Measurements from ENCODE around the gene ASB4.

Gene ASB4

DNA sequence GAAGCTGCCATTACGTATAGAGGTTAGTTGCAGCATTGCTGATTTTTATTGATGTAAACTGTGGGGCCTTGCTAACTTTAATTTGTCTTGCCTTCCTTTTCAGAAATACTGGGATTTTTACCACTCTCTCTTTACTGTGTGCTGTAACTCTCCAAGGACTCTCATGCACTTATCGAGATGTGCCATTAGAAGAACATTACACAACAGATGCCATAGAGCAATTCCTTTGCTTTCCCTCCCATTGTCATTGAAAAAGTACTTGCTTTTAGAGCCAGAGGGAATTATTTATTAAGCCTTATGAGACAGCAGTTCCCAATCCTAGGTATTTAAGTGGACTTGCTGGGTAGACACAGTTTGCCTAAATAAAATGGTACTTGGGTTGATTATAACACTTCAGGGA is 51.7 kb downstream of the ASB4 start:
- no peaks in the 10 kb centered on the region for H3K36me3 ChIP-seq (ENCODE audit: control insufficient read depth, insufficient read depth, low read length)
- H3K27me3 ChIP-seq (replicated peaks; ENCODE audit: control insufficient read depth, insufficient read depth, low read length, poor library complexity, severe bottlenecking) = no peaks in the 10 kb centered on the region
- no peak for DNase-seq
- H3K27ac ChIP-seq (ENCODE audit: insufficient read depth, low read length, poor library complexity, severe bottlenecking) = no peak overlapping the region
- no peak overlapping the region for H3K4me3 ChIP-seq (ENCODE audit: insufficient read depth, low read depth, low read length, poor library complexity, severe bottlenecking)
- H3K9me3 ChIP-seq (ENCODE audit: control insufficient read depth, low read length) = no peaks in the 10 kb centered on the region
- H3K4me1 ChIP-seq (ENCODE audit: control insufficient read depth, insufficient read depth, low read length, poor library complexity, severe bottlenecking) = no peaks in the 10 kb centered on the region

DNA sequence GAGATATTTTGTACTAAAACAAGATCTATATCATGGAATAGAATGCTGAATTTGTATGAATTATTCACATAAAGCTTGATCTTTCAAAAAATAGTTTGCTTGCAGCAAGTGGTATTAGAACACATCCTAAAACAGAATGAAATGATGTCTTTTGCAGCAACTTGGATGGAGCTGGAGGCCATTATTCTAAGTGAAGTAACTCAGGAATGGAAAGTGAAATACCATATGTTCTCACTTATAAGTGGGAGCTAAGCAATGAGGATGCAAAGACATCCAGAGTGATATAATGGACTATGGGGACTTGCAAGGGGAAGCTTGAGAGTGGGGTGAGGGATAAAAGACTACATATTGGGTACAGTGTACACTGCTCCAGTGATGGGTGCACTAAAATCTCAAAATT is 53.7 kb downstream of the ASB4 start:
- DNase-seq = no peak
- H3K4me1 ChIP-seq (ENCODE audit: control insufficient read depth, insufficient read depth, low read length, poor library complexity, severe bottlenecking) = no peaks in the 10 kb centered on the region
- no peaks in the 10 kb centered on the region for H3K36me3 ChIP-seq (ENCODE audit: control insufficient read depth, insufficient read depth, low read length)
- no peak overlapping the region for H3K4me3 ChIP-seq (ENCODE audit: insufficient read depth, low read depth, low read length, poor library complexity, severe bottlenecking)
- no peaks in the 10 kb centered on the region for H3K9me3 ChIP-seq (ENCODE audit: control insufficient read depth, low read length)
- no peak overlapping the region for H3K27ac ChIP-seq (ENCODE audit: insufficient read depth, low read length, poor library complexity, severe bottlenecking)
- no peaks in the 10 kb centered on the region for H3K27me3 ChIP-seq (replicated peaks; ENCODE audit: control insufficient read depth, insufficient read depth, low read length, poor library complexity, severe bottlenecking)

DNA sequence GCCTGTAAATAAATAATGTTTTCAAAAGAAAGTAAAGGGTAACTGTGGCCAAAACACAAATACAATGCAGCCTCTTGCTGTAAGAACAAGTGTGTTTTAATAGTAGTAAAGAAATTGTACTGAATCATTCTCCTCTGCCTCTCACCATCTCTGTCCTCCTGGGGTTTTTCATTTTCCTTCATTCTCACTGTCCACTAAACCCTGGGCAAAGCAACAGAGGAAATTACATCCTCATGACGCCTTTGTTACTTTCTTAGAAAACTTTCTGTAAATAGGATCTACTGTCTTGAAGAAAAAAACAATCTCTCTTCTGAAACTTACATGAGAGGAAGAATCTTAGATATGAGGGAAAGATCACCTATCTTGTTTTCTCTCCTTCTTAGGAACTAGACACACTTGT is 54.6 kb downstream of the ASB4 start:
- Histone ChIP-seq H3K27me3 (replicated peaks; ENCODE audit: control insufficient read depth, insufficient read depth, low read length, poor library complexity, severe bottlenecking) (no peaks in the 10 kb centered on the region), H3K27ac (ENCODE audit: insufficient read depth, low read length, poor library complexity, severe bottlenecking) (no peak overlapping the region), H3K36me3 (ENCODE audit: control insufficient read depth, insufficient read depth, low read length) (no peaks in the 10 kb centered on the region), H3K4me3 (ENCODE audit: insufficient read depth, low read depth, low read length, poor library complexity, severe bottlenecking) (no peak overlapping the region), H3K9me3 (ENCODE audit: control insufficient read depth, low read length) (no peaks in the 10 kb centered on the region), H3K4me1 (ENCODE audit: control insufficient read depth, insufficient read depth, low read length, poor library complexity, severe bottlenecking) (no peaks in the 10 kb centered on the region)
- no peak for DNase-seq

DNA sequence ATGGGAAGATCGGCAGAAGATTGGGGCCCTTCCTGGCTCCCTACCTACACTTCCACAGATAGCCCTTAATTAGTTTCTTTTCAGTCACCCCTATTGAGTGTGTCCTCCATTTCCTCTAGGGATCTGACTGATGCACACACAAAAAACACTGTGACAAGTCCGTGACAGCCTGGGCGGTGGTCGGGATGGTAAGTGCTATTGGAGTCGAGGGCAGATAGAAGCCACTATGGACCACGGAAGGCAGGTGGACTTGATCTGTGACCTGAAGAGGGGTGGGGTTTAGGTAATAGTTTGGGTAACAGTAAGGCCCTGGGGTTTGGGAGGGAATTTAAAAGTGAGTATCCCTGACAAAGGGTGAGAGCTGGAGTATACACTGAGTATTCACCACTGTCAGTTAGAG is 57.6 kb downstream of the ASB4 start:
- H3K4me1 ChIP-seq (ENCODE audit: control insufficient read depth, insufficient read depth, low read length, poor library complexity, severe bottlenecking) = no peaks in the 10 kb centered on the region
- H3K27me3 ChIP-seq (replicated peaks; ENCODE audit: control insufficient read depth, insufficient read depth, low read length, poor library complexity, severe bottlenecking) = no peaks in the 10 kb centered on the region
- no peak overlapping the region for H3K4me3 ChIP-seq (ENCODE audit: insufficient read depth, low read depth, low read length, poor library complexity, severe bottlenecking)
- H3K27ac ChIP-seq (ENCODE audit: insufficient read depth, low read length, poor library complexity, severe bottlenecking) = no peak overlapping the region
- no peaks in the 10 kb centered on the region for H3K36me3 ChIP-seq (ENCODE audit: control insufficient read depth, insufficient read depth, low read length)
- DNase-seq = no peak
- no peaks in the 10 kb centered on the region for H3K9me3 ChIP-seq (ENCODE audit: control insufficient read depth, low read length)

DNA sequence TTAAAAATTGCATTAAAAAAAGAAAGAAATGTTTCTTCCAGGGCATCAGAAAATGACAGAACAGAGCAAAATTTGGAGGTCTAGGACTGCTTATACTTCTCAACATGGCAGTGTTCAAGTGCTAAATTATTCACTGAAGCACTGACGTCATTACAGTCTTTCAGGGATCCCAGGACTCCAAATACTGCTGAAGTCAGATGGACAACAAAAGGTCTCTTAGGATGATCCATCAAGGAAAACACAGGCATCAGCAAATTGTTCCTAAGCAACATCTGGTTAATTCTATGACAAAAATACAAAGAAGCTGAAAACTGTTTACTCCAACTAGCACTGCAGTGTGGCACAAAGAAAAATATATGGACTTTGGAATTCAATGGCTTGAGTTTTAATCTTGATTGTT is 58.4 kb downstream of the ASB4 start:
- H3K9me3 ChIP-seq (ENCODE audit: control insufficient read depth, low read length) = no peaks in the 10 kb centered on the region
- no peak overlapping the region for H3K27ac ChIP-seq (ENCODE audit: insufficient read depth, low read length, poor library complexity, severe bottlenecking)
- no peak for DNase-seq
- H3K4me3 ChIP-seq (ENCODE audit: insufficient read depth, low read depth, low read length, poor library complexity, severe bottlenecking) = no peak overlapping the region
- no peaks in the 10 kb centered on the region for H3K36me3 ChIP-seq (ENCODE audit: control insufficient read depth, insufficient read depth, low read length)
- no peaks in the 10 kb centered on the region for H3K4me1 ChIP-seq (ENCODE audit: control insufficient read depth, insufficient read depth, low read length, poor library complexity, severe bottlenecking)
- no peaks in the 10 kb centered on the region for H3K27me3 ChIP-seq (replicated peaks; ENCODE audit: control insufficient read depth, insufficient read depth, low read length, poor library complexity, severe bottlenecking)

DNA sequence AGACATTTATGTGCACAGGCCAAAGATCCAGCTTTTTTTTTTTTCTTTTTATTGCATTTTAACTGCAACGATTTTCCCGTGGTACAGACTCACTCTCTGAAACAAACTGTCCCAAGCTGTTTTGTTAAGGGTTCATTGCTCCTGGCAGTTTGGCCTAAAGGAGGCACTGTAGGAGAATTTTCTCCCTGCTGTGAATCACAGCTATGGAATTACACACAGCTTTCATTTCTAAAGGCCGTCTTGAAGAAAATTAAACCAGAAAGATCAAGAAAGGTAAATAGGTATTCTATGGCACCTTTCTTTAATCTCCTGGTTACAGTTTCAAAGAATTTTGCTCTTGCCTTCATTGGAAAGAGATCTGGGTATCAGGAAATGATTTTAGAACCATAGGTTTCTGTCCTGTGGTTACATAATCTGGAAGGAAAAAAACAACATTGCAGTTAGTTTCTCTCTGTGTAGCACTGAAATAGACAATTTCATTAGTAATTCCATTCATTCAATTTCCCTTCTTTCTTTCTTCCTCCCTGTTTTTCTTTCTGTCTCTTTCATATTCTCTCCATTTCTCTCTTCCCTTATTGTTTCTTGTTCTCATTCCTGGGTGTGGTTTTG is 59.4 kb downstream of the ASB4 start:
- no peak for DNase-seq
- Histone ChIP-seq H3K9me3 (ENCODE audit: control insufficient read depth, low read length) (no peaks in the 10 kb centered on the region), H3K4me3 (ENCODE audit: insufficient read depth, low read depth, low read length, poor library complexity, severe bottlenecking) (no peak overlapping the region), H3K4me1 (ENCODE audit: control insufficient read depth, insufficient read depth, low read length, poor library complexity, severe bottlenecking) (no peaks in the 10 kb centered on the region), H3K36me3 (ENCODE audit: control insufficient read depth, insufficient read depth, low read length) (no peaks in the 10 kb centered on the region), H3K27me3 (replicated peaks; ENCODE audit: control insufficient read depth, insufficient read depth, low read length, poor library complexity, severe bottlenecking) (no peaks in the 10 kb centered on the region), H3K27ac (ENCODE audit: insufficient read depth, low read length, poor library complexity, severe bottlenecking) (no peak overlapping the region)

DNA sequence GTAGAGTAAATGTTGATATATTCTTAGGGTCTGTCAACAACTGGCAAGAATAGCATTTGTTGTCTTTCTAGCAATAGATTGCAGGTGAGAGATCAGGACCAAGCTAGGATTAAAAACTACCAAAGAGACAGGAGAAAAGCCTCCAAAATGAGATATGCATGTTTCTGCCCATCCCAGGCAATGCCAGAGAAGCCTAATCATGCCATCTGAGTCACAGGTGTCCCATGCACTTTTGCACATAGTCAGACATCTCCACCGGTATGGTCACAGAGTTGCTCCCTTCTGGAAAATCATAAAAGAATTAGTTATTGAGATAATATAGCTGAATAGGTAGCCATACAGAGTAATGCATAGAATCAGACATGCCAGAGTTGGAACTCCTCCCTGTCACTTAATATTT is 59.9 kb downstream of the ASB4 start:
- no peak overlapping the region for H3K4me3 ChIP-seq (ENCODE audit: insufficient read depth, low read depth, low read length, poor library complexity, severe bottlenecking)

DNA sequence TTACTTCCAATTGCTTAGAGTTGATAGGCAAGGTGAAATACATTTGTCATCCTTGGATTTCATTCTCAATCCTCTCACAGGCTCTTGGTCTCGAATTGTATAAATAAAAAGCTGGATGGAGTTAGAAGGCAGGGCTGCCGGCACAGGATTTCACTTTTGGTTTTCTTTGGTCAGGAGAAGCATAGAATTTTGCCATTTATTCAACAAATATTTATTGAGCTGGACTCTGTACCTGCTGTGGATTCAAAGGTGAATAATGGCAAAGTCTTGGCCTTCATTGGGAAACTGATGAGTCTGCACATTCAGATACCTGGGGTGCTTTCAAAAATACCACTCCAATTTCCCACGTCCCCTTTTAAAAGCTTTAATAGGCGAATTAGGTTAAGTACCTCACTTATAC is 60.9 kb downstream of the ASB4 start:
- Histone ChIP-seq H3K36me3 (ENCODE audit: control insufficient read depth, insufficient read depth, low read length) (no peaks in the 10 kb centered on the region), H3K4me1 (ENCODE audit: control insufficient read depth, insufficient read depth, low read length, poor library complexity, severe bottlenecking) (no peaks in the 10 kb centered on the region), H3K27me3 (replicated peaks; ENCODE audit: control insufficient read depth, insufficient read depth, low read length, poor library complexity, severe bottlenecking) (no peaks in the 10 kb centered on the region), H3K9me3 (ENCODE audit: control insufficient read depth, low read length) (no peaks in the 10 kb centered on the region), H3K4me3 (ENCODE audit: insufficient read depth, low read depth, low read length, poor library complexity, severe bottlenecking) (no peak overlapping the region), H3K27ac (ENCODE audit: insufficient read depth, low read length, poor library complexity, severe bottlenecking) (no peak overlapping the region)
- DNase-seq = no peak

More for the DNA sequence above, 59.9 kb downstream of the ASB4 start:
- no peak for DNase-seq
- Histone ChIP-seq H3K27me3 (replicated peaks; ENCODE audit: control insufficient read depth, insufficient read depth, low read length, poor library complexity, severe bottlenecking) (no peaks in the 10 kb centered on the region), H3K27ac (ENCODE audit: insufficient read depth, low read length, poor library complexity, severe bottlenecking) (no peak overlapping the region), H3K9me3 (ENCODE audit: control insufficient read depth, low read length) (no peaks in the 10 kb centered on the region), H3K36me3 (ENCODE audit: control insufficient read depth, insufficient read depth, low read length) (no peaks in the 10 kb centered on the region), H3K4me1 (ENCODE audit: control insufficient read depth, insufficient read depth, low read length, poor library complexity, severe bottlenecking) (no peaks in the 10 kb centered on the region)

DNA sequence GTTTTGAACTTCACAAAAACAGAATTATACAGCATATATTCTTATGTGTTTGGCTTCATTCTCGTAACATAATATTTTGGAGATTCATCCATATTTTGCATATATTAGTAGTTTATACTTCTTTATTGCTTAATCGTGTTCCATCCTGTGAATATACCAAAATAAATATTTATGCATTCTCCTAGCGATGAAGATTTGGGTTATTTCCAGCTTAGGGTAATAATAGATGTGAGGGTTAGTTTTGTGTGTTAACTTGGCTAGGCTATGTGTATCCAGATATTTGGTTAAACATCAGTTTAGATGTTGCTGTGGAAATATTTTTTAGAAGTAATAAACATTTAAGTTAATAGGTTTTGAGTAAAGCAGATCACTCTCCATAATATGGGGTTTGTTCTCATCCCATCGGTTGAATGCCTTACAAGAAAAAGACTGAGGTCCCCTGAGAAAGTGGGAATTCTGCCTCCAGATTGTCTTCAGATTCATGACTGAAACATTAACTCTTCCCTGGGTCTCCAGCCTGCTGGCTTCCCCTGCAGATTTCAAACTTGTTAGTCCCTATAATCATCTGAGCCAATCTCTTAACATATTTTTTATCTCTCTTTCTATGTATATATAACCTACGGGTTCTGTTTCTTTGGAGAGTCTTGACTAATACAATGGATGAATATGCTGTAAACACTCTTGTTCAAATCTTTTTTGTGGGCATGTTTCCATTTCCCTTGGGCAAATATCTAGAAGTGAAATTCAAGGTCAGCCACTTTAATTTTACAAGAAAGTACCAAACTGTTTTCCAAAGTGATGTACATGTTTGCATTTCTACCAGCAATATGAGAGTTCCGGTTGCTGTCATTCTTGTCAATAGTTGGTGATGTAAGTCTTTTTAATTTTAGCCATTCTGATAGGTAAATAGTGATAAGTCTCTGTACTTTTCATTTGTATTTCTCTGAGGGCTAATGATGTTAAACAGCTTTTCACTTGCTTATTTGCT is 61.9 kb downstream of the ASB4 start:
- DNase-seq = no peak
- H3K36me3 ChIP-seq (ENCODE audit: control insufficient read depth, insufficient read depth, low read length) = no peaks in the 10 kb centered on the region
- no peak overlapping the region for H3K27ac ChIP-seq (ENCODE audit: insufficient read depth, low read length, poor library complexity, severe bottlenecking)
- H3K4me1 ChIP-seq (ENCODE audit: control insufficient read depth, insufficient read depth, low read length, poor library complexity, severe bottlenecking) = no peaks in the 10 kb centered on the region
- no peak overlapping the region for H3K4me3 ChIP-seq (ENCODE audit: insufficient read depth, low read depth, low read length, poor library complexity, severe bottlenecking)
- H3K9me3 ChIP-seq (ENCODE audit: control insufficient read depth, low read length) = no peaks in the 10 kb centered on the region
- H3K27me3 ChIP-seq (replicated peaks; ENCODE audit: control insufficient read depth, insufficient read depth, low read length, poor library complexity, severe bottlenecking) = no peaks in the 10 kb centered on the region

DNA sequence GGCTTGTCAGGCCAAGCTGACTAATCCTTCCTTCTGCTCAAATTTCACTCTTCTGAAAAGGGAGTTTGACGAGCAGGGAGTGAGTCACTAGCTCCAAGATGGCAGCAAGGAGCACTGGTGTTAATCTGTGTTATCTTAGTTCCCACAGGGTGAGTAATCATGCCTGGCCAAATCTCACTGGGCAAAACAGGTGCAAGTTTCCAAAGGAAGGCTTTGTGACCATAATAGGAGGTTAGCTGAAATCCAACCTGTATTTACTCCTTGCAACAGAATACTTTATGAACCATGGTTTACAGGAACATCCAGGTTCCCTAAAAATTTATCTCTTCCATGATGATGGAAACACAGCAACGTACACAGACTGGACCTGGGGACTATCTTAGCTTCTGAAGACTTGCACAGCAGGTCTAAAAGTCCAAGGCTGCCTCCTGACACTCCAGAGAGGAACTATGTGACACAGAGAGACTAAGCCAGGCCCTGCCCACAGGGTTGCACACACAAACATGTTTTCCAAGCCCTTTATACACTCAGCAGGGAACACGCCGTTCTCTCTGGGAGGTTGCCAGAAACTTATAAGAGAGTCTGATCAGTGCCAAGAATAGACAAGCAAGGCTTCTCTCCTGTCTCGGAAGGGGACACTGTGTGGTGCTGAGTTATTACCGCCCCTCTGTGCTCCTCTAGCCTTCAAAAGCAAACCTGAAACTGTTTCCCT is 64.2 kb downstream of the ASB4 start:
- no peaks in the 10 kb centered on the region for H3K9me3 ChIP-seq (ENCODE audit: control insufficient read depth, low read length)
- no peaks in the 10 kb centered on the region for H3K4me1 ChIP-seq (ENCODE audit: control insufficient read depth, insufficient read depth, low read length, poor library complexity, severe bottlenecking)
- H3K36me3 ChIP-seq (ENCODE audit: control insufficient read depth, insufficient read depth, low read length) = no peaks in the 10 kb centered on the region
- H3K4me3 ChIP-seq (ENCODE audit: insufficient read depth, low read depth, low read length, poor library complexity, severe bottlenecking) = no peak overlapping the region
- H3K27me3 ChIP-seq (replicated peaks; ENCODE audit: control insufficient read depth, insufficient read depth, low read length, poor library complexity, severe bottlenecking) = no peaks in the 10 kb centered on the region
- no peak overlapping the region for H3K27ac ChIP-seq (ENCODE audit: insufficient read depth, low read length, poor library complexity, severe bottlenecking)
- DNase-seq = no peak

Measured in effector memory CD4-positive, alpha-beta T cell (primary cell).